Esophagus muscularis mucosa (tissue), 4 donors: ENCODE measurements around the gene SLC9A1. TPM values are rescaled to one million over a fixed set of nuclear protein-coding genes. Genes with fewer than 3 reads are reported as not detected.

ENCODE experiments used
- DNase-seq: peaks from one replicate; pipeline ENCODE4 v3.0.0-alpha.2; 2017; ENCODE audit errors: extremely low spot score
- H3K27ac ChIP-seq, 4 donors: fragments of 200-600 bp; sonication (generic); replicated peaks in 1 of 4; 1 replicate in 3 of 4; 2 replicates in 1 of 4; pipeline ENCODE4 v1.5.1; 2016 to 2019; ENCODE audit warnings: mild to moderate bottlenecking in 1 of 4
- H3K27me3 ChIP-seq, 4 donors: fragments of 200-600 bp; sonication (generic); one replicate each; pipeline versions ENCODE4 v1.5.1 to v1.6.0; 2016 to 2019
- H3K36me3 ChIP-seq, 4 donors: fragments of 200-600 bp; sonication (generic); one replicate each; pipeline ENCODE4 v1.5.1; 2016 to 2019
- H3K4me1 ChIP-seq, 4 donors: fragments of 200-600 bp; sonication (generic); one replicate each; pipeline ENCODE4 v1.5.1; 2016 to 2019
- H3K4me3 ChIP-seq, 4 donors: fragments of 200-600 bp; sonication (generic); 1 replicate in 2 of 4; 2 replicates in 2 of 4; pipeline ENCODE4 v1.5.1; 2016 to 2019; ENCODE audit warnings: mild to moderate bottlenecking in 4 of 4, moderate library complexity in 1 of 4
- H3K9me3 ChIP-seq, 4 donors: fragments of 200-600 bp; sonication (generic); 1 replicate in 3 of 4; 2 replicates in 1 of 4; pipeline ENCODE4 v1.5.1; 2016 to 2019
- CTCF ChIP-seq, 3 experiments: fragments of 200-600 bp in 2 of 3; fragments of 450-650 bp in 1 of 3; sonication (generic) in 2 of 3; IDR thresholded peaks; one replicate each; pipeline ENCODE4 v1.5.1; 2017 to 2019; ENCODE audit warnings: antibody characterized with exemption in 3 of 3, mild to moderate bottlenecking in 2 of 3, moderate library complexity in 1 of 3
- EP300 ChIP-seq: sonication (generic); formaldehyde crosslinking; IDR thresholded peaks from one replicate; pipeline ENCODE4 v1.6.1; 2017; ENCODE audit warnings: antibody characterized with exemption
- POLR2A ChIP-seq: fragments of 450-650 bp; IDR thresholded peaks from one replicate; pipeline ENCODE4 v1.6.1; 2017; ENCODE audit warnings: antibody characterized with exemption, moderate library complexity, mild to moderate bottlenecking, low read depth
- POLR2AphosphoS5 ChIP-seq, 2 donors: sonication (generic); formaldehyde crosslinking; IDR thresholded peaks; one replicate each; pipeline ENCODE4 v1.6.1; 2017; ENCODE audit warnings: antibody characterized with exemption in 2 of 2
- WGBS: methylation state at CpG from one replicate; pipeline ENCODE4 v1.1.5; 2018; 5-methylcytosine and 5-hydroxymethylcytosine counted together
- intact Hi-C: fragments of 100-400 bp; cut with DNase I; formaldehyde crosslinking; loops from one replicate; pipeline ENCODE4 v1.15.1; 2023
- total RNA-seq, 4 donors: library from RNA; depleted of rRNA; stranded (reverse); fragments of >200 nt; gene quantifications; one replicate each; pipeline versions ENCODE4 v1.1.0 to v1.2.1, GENCODE V29; 2016

Gene SLC9A1
- total RNA-seq, 4 donors from 2014 or later = 8.3 to 29.2 (median 11.4) TPM

- H3K36me3 ChIP-seq = peaks cover 0 to 54% (median 25%) of the 10 kb centered on the region in 4 donors
- no peak overlapping the region for H3K4me3 ChIP-seq
- 48% methylated on average over 2 of the region's 4 CpGs for WGBS
These were observed 51.4 kb downstream of the SLC9A1 start for GRCh38 chr1:27103498-27103897.

GRCh38 chr1:27102707-27103468 lies 52.0 kb downstream of the SLC9A1 start:
- Histone ChIP-seq H3K4me1 (peaks cover 27 to 33% (median 30%) of the 10 kb centered on the region in 4 donors), H3K27ac (no peak overlapping the region), H3K9me3 (no peaks in the 10 kb centered on the region), H3K36me3 (peaks cover 0 to 54% (median 25%) of the 10 kb centered on the region in 4 donors), H3K4me3 (no peak overlapping the region), H3K27me3 (no peaks in the 10 kb centered on the region)
- DNase-seq = peak; percentile 96
- TF ChIP-seq POLR2AphosphoS5 (IDR thresholded peaks at IDR 0.05) (peak; percentile 6 to 54), POLR2A (no peak), CTCF (IDR thresholded peaks at IDR 0.05) (peak in 2 of 3 experiments; percentile 94 to 96), EP300 (no peak)
- WGBS = 29% methylated on average over 10 of the region's 15 CpGs
- intact Hi-C loops = loop anchor here (5.0 kb wide), 2 partner anchors 49 to 94 kb away; no protein-coding TSS in a partner anchor

More at GRCh38 chr1:27103498-27103897, 51.4 kb downstream of the SLC9A1 start:
- Histone ChIP-seq H3K27ac (no peak overlapping the region), H3K4me1 (peaks cover 21 to 30% (median 25%) of the 10 kb centered on the region in 4 donors), H3K27me3 (no peaks in the 10 kb centered on the region), H3K9me3 (no peaks in the 10 kb centered on the region)
- intact Hi-C loops = loop anchor here (5.0 kb wide), 2 partner anchors 49 to 94 kb away; no protein-coding TSS in a partner anchor
- TF ChIP-seq EP300 (no peak), CTCF (IDR thresholded peaks at IDR 0.05) (no peak), POLR2A (no peak), POLR2AphosphoS5 (IDR thresholded peaks at IDR 0.05) (no peak)
- DNase-seq = no peak

- peaks cover 0 to 54% (median 25%) of the 10 kb centered on the region in 4 donors for H3K36me3 ChIP-seq
These were observed 52.7 kb downstream of the SLC9A1 start for GRCh38 chr1:27102134-27102706.

GRCh38 chr1:27101696-27102095 lies 53.2 kb downstream of the SLC9A1 start:
- H3K4me3 ChIP-seq = no peak overlapping the region
- TF ChIP-seq POLR2AphosphoS5 (IDR thresholded peaks at IDR 0.05) (no peak), CTCF (IDR thresholded peaks at IDR 0.05) (no peak), POLR2A (no peak), EP300 (no peak)
- intact Hi-C loops = loop anchor here (5.0 kb wide), 2 partner anchors 51 to 96 kb away; no protein-coding TSS in a partner anchor
- DNase-seq = no peak
- H3K4me1 ChIP-seq = peaks cover 31 to 37% (median 35%) of the 10 kb centered on the region in 4 donors
- H3K27me3 ChIP-seq = no peaks in the 10 kb centered on the region
- no peaks in the 10 kb centered on the region for H3K9me3 ChIP-seq
- H3K27ac ChIP-seq = no peak overlapping the region
- H3K36me3 ChIP-seq = peaks cover 0 to 52% (median 24%) of the 10 kb centered on the region in 4 donors
- WGBS = no CpG with 5 or more reads among the region's 15 CpGs

More at GRCh38 chr1:27102134-27102706, 52.7 kb downstream of the SLC9A1 start:
- no peaks in the 10 kb centered on the region for H3K9me3 ChIP-seq
- no peak for DNase-seq
- intact Hi-C loops = loop anchor here (5.0 kb wide), 2 partner anchors 50 to 95 kb away; no protein-coding TSS in a partner anchor
- H3K4me3 ChIP-seq = no peak overlapping the region
- 75% methylated on average over 14 of the region's 17 CpGs for WGBS
- H3K4me1 ChIP-seq = peaks cover 31 to 37% (median 33%) of the 10 kb centered on the region in 4 donors
- TF ChIP-seq POLR2A = no peak
- no peak for TF ChIP-seq EP300
- TF ChIP-seq CTCF (IDR thresholded peaks at IDR 0.05) = no peak
- TF ChIP-seq POLR2AphosphoS5 (IDR thresholded peaks at IDR 0.05) = no peak
- H3K27me3 ChIP-seq = no peaks in the 10 kb centered on the region
- H3K27ac ChIP-seq = no peak overlapping the region
